Endometrial microvascular endothelial cells (primary cell): ENCODE data around the gene PRXL2A. TPM values are rescaled to one million over a fixed set of nuclear protein-coding genes. Genes with fewer than 3 reads are reported as not detected.

ENCODE experiments used
- in situ Hi-C: cut with HindIII; loops from 2 replicates; pipeline ENCODE4 v1.10.0; 2017; ENCODE audit warnings: low sequenced_read_pairs, low pct_unique_long_range_greater_than_20kb; ENCODE audit errors: inconsistent ontology term
- total RNA-seq: library from RNA; depleted of rRNA; stranded (reverse); fragments of >200 nt; gene quantifications from one replicate; pipeline ENCODE4 v1.2.3, GENCODE V29; 2015; ENCODE audit errors: inconsistent ontology term

Gene PRXL2A
- total RNA-seq, 1 donor from 2014 or later, result 86.0 TPM

DNA sequence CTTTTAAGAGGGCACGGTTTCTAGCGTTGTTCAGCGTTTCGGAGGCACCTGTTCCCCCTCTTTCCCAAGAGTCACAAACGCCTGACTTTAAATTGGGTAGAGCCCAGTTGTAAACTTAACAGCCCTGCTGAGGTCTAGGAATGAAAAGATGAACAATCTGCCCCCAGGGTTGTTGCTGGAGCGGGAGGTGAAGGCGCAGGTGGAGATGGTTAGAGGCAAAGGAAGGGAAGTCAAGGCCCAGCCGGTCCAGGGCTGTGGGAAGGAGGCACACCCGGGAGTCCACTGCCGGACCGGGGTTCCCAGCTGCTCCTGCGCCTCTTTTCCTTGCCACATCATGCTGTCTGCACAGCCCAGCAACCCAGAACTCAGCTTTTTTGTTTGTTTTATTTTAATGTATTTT lies 770 bp downstream of the PRXL2A start:
- in situ Hi-C loops, result loop anchor here (25.0 kb wide), 1 partner anchor 103 kb away; no protein-coding TSS in a partner anchor

DNA sequence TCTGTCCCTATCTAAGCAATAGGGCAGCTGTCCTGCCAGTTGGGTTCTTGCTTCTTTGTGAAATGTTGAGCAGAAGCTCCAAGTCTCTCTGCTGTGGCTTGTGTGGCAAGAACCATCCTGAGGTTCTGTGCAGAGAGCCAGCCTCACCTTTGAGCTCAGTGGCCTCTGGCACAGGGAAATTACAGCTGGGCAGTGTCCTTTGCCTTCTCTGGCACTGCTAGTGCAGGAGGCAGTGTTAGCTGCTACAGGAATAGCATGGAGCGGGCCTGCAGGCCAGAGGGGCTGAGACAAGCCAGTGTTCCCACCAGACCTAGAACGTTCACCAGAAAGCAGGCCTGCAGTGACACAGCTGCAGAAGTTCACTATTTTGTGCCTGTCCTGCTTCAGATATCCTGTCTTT lies 1.8 kb downstream of the PRXL2A start:
- in situ Hi-C loops, result loop anchor here (25.0 kb wide), 1 partner anchor 102 kb away; no protein-coding TSS in a partner anchor

DNA sequence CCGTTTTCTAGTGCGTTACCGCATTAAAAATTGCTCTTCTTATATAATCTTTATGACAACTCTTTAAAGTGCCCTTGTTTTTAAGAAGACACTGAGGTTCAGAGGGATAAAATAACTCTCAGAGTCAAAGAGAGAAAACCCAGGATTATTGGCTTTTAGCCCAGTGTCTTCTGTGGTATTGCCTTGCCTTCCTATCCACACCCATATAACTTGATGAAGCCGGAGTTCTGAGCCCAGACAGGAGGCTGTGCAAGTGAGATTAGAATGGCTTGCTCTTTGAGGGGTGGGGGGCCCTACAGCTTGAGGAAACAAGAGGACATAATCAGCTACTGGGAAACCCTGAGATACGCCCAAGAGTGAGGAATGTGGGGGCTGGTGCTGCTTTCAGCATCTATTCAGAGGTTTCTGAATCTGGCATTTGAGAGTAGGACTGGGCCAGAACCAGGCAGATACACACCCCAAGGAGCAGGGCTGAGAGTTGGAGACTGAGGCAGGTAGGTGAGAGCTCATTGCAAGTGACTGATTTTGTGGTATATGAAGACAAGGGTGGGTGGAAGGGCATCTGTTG lies 2.3 kb downstream of the PRXL2A start:
- in situ Hi-C loops, result loop anchor here (25.0 kb wide), 1 partner anchor 102 kb away; no protein-coding TSS in a partner anchor

DNA sequence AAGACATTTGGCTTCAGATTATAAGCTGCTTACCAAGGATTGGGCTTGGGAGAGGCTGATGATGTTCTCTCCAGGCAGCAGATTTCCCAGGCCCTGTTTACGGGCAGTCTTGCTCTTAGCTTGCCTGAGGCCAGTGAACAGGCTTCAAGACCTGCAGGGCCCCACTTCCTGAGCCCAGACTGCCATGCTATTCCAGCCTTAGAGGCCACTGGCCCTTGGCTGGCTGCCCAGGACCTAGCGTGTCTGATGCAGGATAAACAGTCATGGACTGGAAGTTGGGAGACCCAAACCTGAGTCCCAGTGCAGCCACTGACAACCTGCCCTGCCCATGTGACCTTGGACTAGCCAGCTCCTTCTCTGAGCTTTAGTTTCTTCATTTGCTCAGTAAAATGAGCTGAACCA lies 2.9 kb downstream of the PRXL2A start:
- in situ Hi-C loops, result loop anchor here (25.0 kb wide), 1 partner anchor 101 kb away; no protein-coding TSS in a partner anchor

DNA sequence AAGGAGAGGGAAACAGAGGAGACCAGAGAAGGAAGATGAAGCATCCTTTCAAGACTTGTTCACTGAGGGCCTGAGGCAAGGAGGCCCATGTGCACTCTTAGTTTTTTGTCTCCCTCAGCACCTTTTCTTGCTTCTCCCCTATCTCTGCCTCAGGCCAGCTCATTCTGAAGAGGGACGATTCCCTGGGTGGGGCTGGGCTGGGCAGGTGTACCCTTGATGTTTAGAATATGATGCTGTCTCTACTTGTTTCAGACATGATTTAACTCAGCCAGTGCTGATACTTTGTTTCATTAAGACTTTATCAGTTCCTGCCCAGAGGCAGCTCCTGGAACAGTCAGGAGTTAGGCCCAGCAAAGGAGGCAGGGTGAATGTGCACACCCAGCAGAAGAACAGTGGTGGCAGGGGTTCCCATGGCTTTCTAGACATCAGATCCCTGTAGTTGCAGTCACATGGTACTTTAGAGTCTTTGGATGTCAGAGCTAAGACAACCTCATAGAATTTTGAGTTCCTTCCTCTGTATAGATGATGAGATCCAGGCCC lies 3.4 kb downstream of the PRXL2A start:
- in situ Hi-C loops, result loop anchor here (25.0 kb wide), 1 partner anchor 101 kb away; no protein-coding TSS in a partner anchor

DNA sequence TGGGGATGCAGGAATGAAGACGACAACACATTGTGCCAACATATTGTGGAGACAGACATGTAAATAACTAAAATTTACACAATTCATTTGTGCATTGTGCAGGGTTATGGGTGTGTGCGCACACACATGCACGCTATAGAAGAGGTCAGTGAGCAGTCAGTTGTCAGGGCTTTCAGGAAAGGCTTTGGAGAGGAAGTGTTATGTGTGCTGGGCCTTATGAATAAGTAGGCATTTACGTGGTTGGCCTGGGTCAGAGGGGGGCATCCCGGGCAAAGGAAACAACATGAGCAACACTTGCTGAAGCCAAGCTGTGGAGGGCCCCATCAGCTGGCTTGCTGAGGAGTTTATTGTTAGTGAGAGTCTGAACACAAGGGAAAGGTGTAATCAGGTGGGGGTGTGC lies 4.1 kb downstream of the PRXL2A start:
- in situ Hi-C loops, result loop anchor here (25.0 kb wide), 1 partner anchor 100 kb away; no protein-coding TSS in a partner anchor

DNA sequence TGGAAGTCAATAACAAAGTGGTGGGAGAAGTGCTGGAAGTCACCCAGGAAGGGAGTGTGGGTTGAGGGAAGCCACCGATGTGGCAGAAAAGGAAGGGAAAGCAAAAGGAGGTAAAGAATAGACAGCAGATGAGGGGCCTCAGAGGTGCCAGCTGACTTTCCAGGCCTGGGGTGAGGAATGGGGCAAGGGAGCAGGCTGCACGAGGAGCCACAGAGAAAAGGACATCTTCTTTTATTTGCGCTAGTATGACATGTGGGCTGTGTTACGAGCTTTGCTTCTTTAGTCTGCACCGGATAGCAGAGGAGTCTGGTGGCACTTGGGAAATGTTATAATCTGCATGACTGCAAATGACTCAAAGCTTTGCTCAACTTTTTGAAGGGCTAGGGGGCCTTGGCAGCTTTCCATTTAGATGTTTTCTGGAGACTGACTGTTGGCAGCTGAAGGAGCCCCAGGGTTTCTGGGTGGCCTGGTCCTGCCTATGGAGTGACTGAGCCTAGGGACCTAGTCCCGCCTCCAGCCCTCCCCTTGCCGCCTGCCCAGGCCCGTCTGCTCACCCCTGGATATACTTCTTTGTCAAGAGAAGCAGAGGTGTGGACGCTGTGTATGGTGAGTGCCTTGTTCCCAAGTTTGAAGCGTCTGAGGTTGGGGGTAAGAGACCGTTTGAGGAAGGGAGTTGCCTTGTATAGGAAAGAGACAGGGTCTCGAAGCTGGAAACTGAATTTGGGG lies 5.1 kb downstream of the PRXL2A start:
- in situ Hi-C loops, result loop anchor here (25.0 kb wide), 1 partner anchor 99 kb away; no protein-coding TSS in a partner anchor

DNA sequence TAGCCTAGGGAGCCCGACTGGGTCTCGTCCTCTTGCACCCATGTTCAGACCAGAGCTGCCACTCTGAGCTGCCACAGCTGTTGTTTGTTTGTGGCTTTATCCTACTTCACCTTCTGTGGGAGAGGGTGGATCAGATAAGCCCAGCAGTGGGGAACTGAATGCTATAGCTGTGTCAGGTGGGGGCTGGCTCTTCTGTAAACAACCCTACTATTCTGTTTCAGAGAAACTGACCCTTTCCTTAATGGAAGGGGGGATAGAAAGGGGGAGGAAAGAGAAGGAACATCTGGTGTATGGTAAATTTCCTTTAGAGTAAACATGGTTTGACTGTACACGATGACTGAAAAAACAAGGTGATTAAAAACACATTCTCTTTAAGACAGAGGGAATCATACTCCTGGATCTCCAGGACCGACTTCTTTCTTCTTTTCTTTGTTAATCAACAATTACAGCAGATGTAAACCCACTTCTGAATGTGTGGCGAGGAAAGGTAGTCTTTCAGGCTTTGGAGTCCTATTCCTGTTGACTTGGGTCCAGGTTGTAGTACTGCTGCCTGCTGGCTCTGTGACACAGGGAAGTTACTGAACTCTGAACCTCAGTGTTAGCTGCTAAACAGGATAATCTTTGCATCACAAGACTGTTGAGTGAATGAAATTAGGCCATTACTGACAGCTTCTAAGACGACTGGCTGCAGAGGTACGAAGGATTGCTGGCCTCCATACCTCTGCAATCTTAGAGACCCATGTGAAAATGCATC lies 6.0 kb downstream of the PRXL2A start:
- in situ Hi-C loops, result loop anchor here (25.0 kb wide), 1 partner anchor 98 kb away; no protein-coding TSS in a partner anchor

DNA sequence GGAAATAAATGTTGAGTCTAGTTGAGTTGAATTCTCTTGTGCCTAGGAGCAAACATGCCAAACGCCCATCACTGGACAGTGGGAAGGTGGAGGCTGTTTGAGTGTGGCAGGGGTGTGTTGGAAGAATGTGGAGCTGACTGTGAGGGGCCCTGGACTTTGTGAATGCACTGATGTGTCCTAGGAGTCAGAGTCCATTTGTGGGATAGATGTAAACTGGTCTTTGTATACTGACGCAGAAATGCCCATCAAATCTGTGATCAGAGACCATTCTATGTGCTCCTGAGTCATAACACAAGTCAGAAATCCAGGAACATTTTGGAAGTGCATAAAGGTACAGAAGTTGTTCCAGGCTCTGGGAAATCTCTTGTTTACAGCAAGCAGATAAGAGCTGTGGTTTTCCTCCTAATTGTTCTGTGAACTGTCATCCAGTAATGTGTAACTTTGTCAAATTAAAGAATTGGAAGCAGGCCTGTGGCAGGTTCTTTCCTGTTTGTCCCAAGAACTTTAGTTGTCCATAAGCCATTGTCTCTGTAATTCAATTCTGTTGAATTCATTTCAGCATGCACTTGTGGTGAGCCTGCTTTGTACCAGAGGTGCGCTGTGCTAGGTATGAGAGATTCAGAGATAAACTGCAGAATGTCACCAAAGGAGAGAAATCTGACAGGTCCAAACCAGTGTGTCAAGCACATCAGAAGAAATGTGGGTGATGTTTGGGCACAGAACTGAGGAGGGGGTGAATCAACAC lies 7.6 kb downstream of the PRXL2A start:
- in situ Hi-C loops, result loop anchor here (25.0 kb wide), 1 partner anchor 96 kb away; no protein-coding TSS in a partner anchor

DNA sequence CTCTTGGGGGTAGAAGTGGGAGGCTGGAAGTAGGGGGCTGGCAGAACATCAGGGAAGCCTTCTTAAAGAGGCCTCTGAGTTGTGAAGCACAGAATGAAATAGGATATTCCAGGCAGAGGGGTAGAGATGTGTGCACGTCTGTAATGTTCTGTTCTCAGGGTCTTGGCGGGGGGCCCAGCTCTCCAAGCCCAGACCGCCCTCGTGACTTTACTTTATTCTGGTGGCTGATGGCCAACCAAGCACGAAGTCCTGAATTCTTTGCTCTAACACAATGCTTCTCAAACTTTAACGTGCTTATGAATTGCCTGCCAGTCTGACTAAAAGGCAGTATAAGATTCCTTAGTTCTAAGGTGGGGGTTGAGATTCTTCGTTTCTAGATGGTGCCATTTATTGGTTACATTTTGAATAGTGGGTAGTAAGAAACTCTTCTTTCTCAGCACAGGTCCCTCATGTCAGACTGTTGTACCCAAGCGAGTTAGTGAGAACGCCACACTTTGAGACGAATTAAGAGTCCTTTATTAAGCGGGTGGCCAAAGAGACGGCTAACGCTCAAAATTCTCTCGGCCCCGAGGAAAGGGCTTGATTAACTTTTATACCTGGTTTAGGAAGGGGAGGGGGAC lies 8.2 kb downstream of the PRXL2A start:
- in situ Hi-C loops, result loop anchor here (25.0 kb wide), 1 partner anchor 96 kb away; no protein-coding TSS in a partner anchor

DNA sequence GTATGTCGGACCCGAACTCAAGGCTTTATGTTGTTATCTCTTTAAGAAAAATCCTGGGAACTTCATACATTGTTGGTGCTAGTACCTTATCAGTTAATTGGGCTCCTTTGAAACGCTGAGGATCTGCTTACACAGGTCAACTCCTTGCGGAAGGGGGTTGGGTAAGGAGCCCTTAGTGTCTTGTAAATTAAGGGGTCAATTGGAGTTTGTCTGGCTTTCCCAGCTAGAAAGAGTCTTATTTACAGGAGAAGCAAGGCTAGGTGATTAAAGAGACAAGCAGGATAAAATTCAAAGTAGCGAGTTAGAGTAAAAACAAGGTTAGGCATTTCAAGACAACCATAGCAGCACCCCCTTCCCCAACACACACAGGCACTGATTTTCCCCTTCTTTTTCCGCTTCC lies 8.9 kb downstream of the PRXL2A start:
- in situ Hi-C loops, result loop anchor here (25.0 kb wide), 1 partner anchor 95 kb away; no protein-coding TSS in a partner anchor

DNA sequence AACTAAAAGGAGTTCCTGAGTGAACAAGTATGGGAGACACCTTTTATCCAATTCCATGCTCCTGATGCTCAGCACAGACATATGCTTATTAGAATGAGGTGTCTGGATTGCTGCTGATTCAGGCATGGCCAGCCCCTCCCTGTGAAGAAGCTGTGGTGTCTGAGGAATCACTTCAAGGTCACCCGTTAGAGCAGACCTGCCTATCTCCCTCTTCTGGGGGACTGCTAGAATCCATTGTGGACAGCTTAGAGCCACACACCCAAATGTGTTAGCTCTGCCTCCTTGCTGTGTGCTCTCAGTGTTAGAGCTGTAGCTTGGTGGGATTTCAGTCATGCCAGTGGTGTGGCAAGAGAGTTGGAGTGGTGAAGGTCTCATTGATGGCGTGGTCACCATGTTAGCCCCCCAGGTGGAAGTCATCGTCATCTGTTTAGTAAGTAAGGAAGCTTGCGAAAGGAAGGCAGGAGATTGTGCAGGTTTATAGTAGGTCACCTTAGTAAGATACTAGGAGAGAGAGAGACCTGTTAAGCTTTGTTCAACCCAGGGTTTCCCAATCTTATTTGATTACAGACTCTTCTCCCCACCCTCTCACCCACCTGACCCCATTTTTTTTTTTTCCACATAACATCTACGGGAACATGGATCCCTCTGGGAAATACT lies 12.8 kb downstream of the PRXL2A start:
- in situ Hi-C loops, result loop anchor here (25.0 kb wide), 1 partner anchor 91 kb away; no protein-coding TSS in a partner anchor

DNA sequence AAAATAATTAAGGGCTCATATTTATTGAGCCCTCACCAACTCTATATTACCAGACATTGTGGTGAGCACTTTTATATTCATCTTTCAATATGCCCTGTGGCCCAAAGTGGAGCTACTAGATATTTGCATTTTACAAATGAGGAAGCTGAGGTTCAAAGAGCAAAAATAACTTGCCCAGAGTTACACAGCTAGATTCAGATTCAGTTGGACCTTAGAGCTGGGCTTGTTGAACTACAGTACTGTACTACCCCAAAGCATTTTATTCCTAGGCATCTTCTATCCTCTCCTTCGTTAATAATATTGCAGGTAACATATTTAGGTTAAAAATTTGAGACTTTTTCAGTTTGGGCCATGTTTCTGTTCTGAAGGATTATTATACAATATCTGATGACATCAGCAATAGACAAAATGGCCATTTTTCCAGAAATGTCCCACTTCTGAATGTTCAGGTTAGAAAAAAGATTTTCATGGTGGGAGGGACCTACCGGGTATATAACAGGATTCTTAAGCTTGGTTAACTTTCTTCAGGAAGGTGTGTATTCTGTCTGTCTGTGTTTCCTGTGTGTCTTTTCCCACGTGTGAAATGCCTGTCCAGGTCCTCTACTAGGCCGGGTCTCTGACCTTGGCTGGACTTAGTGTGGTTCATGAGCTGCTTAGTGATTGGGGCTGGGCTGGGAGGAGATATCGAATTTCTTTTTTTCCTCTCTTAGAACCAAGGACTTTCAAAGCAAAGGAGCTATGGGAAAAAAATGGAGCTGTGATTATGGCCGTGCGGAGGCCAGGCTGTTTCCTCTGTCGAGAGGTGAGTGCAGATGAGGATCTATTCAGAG lies 13.6 kb downstream of the PRXL2A start:
- in situ Hi-C loops, result loop anchor here (25.0 kb wide), 1 partner anchor 90 kb away; no protein-coding TSS in a partner anchor

DNA sequence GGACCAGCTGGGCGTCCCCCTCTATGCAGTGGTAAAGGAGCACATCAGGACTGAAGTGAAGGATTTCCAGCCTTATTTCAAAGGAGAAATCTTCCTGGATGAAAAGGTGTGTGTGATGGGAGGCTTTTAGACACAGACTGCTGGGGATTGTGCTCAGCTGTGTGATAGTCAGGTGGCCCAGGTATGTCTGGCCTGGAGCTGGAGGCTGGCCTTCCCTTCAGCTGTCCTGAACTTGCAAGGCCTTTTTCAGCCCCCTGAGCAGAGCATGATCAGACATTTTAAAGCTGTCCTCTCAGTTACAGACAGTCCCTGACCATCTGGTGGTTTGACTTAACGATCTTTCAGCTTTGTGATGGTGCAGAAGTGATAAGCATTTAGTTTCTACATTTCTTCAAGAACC lies 17.6 kb downstream of the PRXL2A start:
- in situ Hi-C loops, result no loop called here

DNA sequence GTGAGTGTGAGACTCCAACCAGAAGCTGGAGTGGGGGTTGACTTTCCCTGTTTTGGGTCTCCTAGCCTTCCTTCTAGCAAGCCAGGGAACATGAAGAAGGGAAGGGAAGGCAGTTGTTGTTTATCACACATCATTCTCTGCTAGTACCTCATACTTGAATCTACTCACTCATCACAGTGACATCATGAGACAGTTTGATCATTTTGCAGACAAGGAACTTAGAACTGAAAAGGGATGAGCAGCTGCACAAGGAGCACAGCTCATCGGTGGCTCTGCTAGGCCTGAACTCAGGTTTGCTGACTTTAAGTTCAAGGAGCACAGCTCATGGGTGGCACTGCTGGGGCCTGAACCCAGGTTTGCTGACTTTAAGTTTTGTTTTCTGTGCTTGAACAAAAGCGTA lies 19.2 kb downstream of the PRXL2A start:
- in situ Hi-C loops, result no loop called here

DNA sequence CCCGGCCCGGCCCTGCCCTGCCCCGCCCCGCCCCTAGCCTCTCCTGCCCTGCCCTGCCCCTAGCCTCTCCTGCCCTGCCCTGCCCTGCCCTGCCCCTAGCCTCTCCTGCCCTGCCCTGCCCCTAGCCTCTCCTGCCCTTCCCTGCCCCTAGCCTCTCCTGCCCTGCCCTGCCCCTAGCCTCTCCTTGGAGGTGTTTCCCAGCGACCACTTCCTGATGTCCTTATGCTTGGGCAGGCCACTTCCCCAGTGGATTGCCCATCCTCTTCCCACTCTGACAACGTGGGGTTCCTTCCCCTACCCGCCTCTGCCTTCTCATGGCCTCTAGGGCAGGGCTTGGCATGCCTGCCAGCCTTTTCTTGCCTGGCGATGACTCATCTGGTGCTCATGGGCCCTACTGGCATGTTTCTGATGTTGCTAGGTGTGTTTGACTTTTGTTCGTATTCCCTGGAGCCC lies 21.2 kb downstream of the PRXL2A start:
- in situ Hi-C loops, result no loop called here
